Measurements from ENCODE around the gene FHIT.

FHIT gene

DNA sequence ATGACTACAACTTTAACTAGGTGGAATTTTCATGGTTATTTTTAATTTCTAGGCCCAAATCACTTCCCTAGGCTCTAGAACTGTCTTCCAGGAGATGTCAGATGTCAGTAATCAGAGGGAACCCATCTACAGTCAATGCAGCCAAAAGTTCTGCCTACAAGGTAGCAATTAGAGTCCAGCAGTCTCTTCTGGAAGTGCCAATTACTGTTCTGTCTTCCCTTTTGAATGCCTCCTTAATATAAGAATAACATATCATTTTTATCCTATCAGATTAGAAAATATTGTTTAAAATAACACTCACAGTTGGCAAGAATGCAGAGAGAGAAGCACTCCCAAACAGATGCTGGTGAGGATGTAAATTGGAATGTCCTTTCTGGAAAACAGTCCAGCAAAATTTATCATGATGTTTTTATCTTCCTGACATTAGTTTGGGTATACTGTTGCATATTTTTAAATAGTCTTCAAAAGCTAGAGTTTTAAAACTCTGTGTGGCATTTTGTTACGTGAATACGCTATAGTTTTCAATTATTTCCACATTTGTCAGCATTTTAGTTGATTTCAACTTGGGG is 543.7 kb downstream of the FHIT start:
- H3K4me3 ChIP-seq (ENCODE audit: low read depth, low read length) = no peak overlapping the region
- H3K9ac ChIP-seq = no peak overlapping the region
- no peak overlapping the region for H3K27ac ChIP-seq
- no peak overlapping the region for H3K4me2 ChIP-seq (ENCODE audit: low read length)
- H3K36me3 ChIP-seq (ENCODE audit: control insufficient read depth, insufficient read depth, low read length) = no peaks in the 10 kb centered on the region
- TF ChIP-seq, protein P1, sequence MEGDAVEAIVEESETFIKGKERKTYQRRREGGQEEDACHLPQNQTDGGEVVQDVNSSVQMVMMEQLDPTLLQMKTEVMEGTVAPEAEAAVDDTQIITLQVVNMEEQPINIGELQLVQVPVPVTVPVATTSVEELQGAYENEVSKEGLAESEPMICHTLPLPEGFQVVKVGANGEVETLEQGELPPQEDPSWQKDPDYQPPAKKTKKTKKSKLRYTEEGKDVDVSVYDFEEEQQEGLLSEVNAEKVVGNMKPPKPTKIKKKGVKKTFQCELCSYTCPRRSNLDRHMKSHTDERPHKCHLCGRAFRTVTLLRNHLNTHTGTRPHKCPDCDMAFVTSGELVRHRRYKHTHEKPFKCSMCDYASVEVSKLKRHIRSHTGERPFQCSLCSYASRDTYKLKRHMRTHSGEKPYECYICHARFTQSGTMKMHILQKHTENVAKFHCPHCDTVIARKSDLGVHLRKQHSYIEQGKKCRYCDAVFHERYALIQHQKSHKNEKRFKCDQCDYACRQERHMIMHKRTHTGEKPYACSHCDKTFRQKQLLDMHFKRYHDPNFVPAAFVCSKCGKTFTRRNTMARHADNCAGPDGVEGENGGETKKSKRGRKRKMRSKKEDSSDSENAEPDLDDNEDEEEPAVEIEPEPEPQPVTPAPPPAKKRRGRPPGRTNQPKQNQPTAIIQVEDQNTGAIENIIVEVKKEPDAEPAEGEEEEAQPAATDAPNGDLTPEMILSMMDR (IDR thresholded peaks at IDR 0.05) = no peak
- H3K79me2 ChIP-seq = no peaks in the 10 kb centered on the region
- no peaks in the 10 kb centered on the region for H3K4me1 ChIP-seq
- no peaks in the 10 kb centered on the region for H3K9me3 ChIP-seq (ENCODE audit: control insufficient read depth, low read length)
- H2AFZ ChIP-seq = no peak overlapping the region
- no peaks in the 10 kb centered on the region for H3K27me3 ChIP-seq (ENCODE audit: control insufficient read depth, insufficient read depth, low read length)

DNA sequence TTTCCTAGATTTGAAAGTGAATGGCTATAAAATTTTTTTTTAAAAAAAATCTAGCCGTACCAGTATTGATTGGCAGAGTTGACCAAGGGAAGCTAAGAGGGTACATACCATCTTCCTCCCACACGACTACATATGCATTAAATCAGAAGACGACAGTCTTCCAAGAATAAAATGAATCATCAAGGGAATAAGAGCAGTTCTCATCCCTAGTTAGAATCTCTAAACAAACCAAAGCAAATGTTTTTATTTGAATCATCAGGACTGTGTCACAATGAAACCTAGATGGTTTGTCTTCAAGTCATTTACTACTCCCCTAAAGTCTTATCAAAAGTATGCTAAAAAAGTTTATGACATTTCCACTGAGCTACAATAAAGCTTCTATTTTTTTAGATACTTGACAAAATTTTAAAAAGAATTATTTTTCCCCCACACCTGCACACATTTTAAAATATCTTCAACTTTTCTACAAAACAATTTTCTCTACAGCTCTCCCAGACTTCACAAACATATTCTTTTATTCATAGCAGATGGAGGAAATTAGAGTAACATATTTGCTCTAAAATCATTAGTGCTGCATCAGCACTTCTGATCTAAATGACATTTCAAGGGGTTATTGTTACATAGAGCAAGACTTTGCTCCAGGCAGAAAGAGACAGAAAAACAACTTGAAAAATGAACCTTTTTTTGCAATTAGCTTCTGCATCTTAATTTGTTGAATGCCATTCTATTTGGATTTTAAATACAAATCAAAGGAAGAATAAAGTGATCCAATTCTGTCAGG is 547.1 kb downstream of the FHIT start:
- Histone ChIP-seq H3K27ac (no peak overlapping the region), H3K36me3 (ENCODE audit: control insufficient read depth, insufficient read depth, low read length) (no peaks in the 10 kb centered on the region), H3K9me3 (ENCODE audit: control insufficient read depth, low read length) (no peaks in the 10 kb centered on the region), H3K4me2 (ENCODE audit: low read length) (no peak overlapping the region), H2AFZ (no peak overlapping the region), H3K79me2 (no peaks in the 10 kb centered on the region), H3K27me3 (ENCODE audit: control insufficient read depth, insufficient read depth, low read length) (no peaks in the 10 kb centered on the region), H3K4me3 (ENCODE audit: low read depth, low read length) (no peak overlapping the region), H3K9ac (no peak overlapping the region), H3K4me1 (no peaks in the 10 kb centered on the region)
- TF ChIP-seq, protein P1 (IDR thresholded peaks at IDR 0.05) = no peak

DNA sequence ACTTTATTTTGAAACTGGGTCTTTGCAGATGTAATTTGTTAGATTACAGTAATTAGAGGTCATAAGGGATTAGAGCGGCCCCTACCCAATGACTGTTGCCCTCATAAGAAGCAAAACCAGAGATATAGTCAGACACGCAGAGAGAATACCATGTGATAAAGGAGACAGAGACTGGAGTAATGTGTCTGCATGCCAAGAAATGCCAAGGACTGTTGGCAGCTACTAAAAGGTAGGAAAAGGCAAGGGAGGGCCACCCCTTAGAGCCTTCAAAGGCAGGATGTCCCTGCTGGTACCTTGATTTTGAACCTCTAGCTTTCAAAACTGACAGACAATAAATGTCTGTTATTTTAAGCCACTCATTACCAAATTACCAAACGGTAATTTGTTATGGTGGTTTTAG is 548.2 kb downstream of the FHIT start:
- Histone ChIP-seq H3K9ac (no peak overlapping the region), H3K36me3 (ENCODE audit: control insufficient read depth, insufficient read depth, low read length) (no peaks in the 10 kb centered on the region), H3K4me1 (no peaks in the 10 kb centered on the region), H2AFZ (no peak overlapping the region), H3K4me3 (ENCODE audit: low read depth, low read length) (no peak overlapping the region), H3K4me2 (ENCODE audit: low read length) (no peak overlapping the region), H3K9me3 (ENCODE audit: control insufficient read depth, low read length) (no peaks in the 10 kb centered on the region), H3K27me3 (ENCODE audit: control insufficient read depth, insufficient read depth, low read length) (no peaks in the 10 kb centered on the region), H3K27ac (no peak overlapping the region), H3K79me2 (no peaks in the 10 kb centered on the region)
- TF ChIP-seq, protein P1 (IDR thresholded peaks at IDR 0.05) = no peak

DNA sequence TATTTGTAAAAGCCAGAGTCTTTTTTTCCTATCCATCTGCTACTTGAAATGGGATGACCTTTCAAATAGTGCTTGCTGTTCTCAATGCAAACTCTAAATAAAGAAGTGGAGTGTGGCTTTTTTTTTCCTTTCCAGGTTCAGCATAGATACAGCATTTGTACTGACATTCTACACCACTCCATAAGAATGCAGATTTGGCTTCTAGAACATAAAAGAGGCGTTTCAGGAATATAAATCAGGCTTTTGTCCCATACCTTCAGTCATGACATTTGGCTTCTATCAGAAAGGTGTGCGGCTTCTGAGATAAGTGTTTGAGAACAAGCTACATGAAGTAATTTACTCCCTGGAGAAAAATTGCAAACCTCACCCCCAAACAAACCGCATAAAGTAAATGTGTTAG is 553.1 kb downstream of the FHIT start:
- no peaks in the 10 kb centered on the region for H3K79me2 ChIP-seq
- H3K36me3 ChIP-seq (ENCODE audit: control insufficient read depth, insufficient read depth, low read length) = no peaks in the 10 kb centered on the region
- no peaks in the 10 kb centered on the region for H3K4me1 ChIP-seq
- H3K27ac ChIP-seq = no peak overlapping the region
- H3K4me3 ChIP-seq (ENCODE audit: low read depth, low read length) = no peak overlapping the region
- H3K4me2 ChIP-seq (ENCODE audit: low read length) = no peak overlapping the region
- H3K27me3 ChIP-seq (ENCODE audit: control insufficient read depth, insufficient read depth, low read length) = no peaks in the 10 kb centered on the region
- H3K9ac ChIP-seq = no peak overlapping the region
- H3K9me3 ChIP-seq (ENCODE audit: control insufficient read depth, low read length) = no peaks in the 10 kb centered on the region
- no peak overlapping the region for H2AFZ ChIP-seq
- TF ChIP-seq, protein P1 (IDR thresholded peaks at IDR 0.05) = no peak

DNA sequence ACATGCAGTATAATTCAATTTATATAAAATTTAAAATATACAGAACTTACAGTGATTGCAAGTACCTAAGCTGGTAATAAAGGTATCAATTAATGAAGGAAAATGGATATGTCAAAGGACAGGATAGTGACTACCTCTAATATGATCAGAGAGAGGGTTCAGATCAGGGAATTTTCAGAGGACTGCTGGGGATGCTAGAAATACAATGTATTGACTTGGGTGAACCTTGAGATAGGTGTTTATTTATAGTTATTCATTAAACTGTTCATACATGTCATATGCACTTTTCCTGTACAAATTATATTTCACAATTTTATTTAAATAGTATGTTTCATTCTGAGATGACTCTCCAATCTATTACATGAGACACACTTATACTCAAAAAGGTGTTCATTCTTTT is 554.1 kb downstream of the FHIT start:
- no peaks in the 10 kb centered on the region for H3K9me3 ChIP-seq (ENCODE audit: control insufficient read depth, low read length)
- no peak overlapping the region for H3K9ac ChIP-seq
- no peaks in the 10 kb centered on the region for H3K79me2 ChIP-seq
- no peak overlapping the region for H3K27ac ChIP-seq
- H3K4me3 ChIP-seq (ENCODE audit: low read depth, low read length) = no peak overlapping the region
- H2AFZ ChIP-seq = no peak overlapping the region
- TF ChIP-seq, protein P1 (IDR thresholded peaks at IDR 0.05) = no peak
- H3K27me3 ChIP-seq (ENCODE audit: control insufficient read depth, insufficient read depth, low read length) = no peaks in the 10 kb centered on the region
- H3K36me3 ChIP-seq (ENCODE audit: control insufficient read depth, insufficient read depth, low read length) = no peaks in the 10 kb centered on the region
- no peaks in the 10 kb centered on the region for H3K4me1 ChIP-seq
- H3K4me2 ChIP-seq (ENCODE audit: low read length) = no peak overlapping the region
